ENCODE measurements around the gene DRC7.

The DRC7 gene

DNA sequence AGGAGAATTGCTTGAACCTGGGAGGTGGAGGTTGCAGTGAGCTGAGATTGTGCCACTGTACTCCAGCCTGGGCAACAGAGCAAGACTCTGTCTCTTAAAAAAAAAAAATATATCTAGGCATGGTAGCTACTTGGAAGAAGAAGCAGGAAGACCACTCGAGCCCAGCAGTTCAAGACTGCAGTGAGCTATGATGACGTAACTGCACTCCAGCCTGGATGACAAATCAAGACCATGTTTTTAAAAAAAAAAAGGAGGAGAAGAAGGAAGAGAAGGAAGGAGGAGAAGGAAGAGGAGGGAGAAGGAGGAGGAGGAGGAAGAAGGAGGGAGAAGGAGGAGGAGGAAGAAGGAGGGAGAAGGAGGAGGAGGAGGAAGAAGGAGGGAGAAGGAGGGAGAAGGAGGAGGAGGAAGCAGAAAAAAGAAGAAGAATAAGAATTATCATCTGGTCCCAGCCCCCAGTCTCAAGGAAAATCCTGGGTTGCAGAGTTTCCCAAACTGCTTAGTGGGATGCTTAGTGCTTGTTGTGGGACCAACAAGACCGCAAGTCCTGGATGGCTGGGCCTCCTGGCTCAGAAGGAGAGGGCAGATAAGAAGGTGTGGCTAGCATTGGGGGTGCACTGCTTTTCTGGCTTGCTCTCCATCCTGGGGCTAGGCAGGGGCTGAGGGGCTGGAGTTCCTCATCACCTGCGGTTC lies 3.7 kb upstream of the DRC7 start:
- no peak for DNase-seq (ENCODE audit: extremely low read depth, low read depth)
- TF ChIP-seq, protein P1, sequence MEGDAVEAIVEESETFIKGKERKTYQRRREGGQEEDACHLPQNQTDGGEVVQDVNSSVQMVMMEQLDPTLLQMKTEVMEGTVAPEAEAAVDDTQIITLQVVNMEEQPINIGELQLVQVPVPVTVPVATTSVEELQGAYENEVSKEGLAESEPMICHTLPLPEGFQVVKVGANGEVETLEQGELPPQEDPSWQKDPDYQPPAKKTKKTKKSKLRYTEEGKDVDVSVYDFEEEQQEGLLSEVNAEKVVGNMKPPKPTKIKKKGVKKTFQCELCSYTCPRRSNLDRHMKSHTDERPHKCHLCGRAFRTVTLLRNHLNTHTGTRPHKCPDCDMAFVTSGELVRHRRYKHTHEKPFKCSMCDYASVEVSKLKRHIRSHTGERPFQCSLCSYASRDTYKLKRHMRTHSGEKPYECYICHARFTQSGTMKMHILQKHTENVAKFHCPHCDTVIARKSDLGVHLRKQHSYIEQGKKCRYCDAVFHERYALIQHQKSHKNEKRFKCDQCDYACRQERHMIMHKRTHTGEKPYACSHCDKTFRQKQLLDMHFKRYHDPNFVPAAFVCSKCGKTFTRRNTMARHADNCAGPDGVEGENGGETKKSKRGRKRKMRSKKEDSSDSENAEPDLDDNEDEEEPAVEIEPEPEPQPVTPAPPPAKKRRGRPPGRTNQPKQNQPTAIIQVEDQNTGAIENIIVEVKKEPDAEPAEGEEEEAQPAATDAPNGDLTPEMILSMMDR (IDR thresholded peaks at IDR 0.05; ENCODE audit: low read depth, low read length), result no peak

DNA sequence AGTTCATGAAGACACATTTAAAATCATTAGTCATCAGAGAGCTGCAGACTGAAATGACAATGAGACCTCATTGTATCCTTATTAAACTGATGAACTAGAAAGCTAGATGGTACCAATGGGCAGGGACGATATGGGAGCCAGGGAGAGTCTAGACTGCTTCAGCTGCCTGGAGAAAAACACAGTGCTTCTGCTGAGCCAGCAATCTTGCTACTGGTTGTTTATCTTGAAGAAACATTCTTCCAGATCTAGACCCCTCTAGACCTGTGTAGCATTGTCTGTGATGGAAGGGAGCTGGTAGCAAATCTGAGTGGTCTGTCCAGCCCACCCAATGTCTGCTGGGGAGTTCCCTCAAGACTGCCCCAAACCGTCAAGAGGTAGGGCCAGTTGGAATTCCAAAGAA lies 2.0 kb upstream of the DRC7 start:
- TF ChIP-seq, protein P1 (IDR thresholded peaks at IDR 0.05; ENCODE audit: low read depth, low read length), result no peak
- DNase-seq (ENCODE audit: extremely low read depth, low read depth), result no peak

DNA sequence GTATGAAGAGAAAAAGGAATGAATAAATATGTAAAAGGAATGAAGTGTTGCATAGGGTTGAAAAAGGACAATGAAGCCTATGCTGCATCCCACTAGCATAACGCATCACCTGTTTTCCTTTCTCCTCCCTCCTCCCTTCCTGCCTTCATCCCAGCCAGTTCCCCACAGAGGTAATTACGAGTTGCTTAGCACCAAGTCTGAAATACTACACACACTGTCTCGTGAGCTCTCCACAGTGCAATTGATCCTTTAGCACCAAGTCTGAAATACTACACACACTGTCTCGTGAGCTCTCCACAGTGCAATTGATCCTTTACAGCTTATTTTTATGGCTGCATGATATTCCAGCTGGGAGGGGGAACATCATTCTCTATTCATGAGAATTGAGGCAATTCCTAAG lies 1.1 kb upstream of the DRC7 start:
- no peak for DNase-seq (ENCODE audit: extremely low read depth, low read depth)
- TF ChIP-seq, protein P1 (IDR thresholded peaks at IDR 0.05; ENCODE audit: low read depth, low read length), result no peak

DNA sequence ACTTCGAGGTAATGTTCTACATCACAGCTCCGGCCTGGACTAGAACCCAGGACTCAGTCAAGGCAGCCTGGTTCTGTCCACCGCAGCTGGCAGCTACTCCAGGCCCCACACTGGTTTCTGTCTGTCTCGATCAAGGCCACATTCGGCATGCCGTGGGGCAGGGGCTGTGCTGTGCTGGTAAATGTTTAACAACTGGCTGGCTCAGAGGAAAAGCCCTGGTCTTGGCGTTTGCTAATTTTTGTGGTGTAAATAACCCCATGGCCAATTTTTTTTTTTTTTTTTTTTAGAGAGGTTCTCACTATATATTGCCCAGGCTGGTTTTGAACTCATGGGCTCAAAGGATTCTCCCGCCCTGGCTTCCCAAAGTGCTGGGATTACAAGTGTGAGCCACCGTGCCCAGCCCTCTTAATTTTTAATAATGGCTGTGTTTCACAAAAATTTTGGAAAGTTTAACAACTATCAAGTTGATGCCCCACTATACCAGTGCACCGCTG lies 328 bp upstream of the DRC7 start:
- TF ChIP-seq, protein P1 (IDR thresholded peaks at IDR 0.05; ENCODE audit: low read depth, low read length), result no peak
- no peak for DNase-seq (ENCODE audit: extremely low read depth, low read depth)

DNA sequence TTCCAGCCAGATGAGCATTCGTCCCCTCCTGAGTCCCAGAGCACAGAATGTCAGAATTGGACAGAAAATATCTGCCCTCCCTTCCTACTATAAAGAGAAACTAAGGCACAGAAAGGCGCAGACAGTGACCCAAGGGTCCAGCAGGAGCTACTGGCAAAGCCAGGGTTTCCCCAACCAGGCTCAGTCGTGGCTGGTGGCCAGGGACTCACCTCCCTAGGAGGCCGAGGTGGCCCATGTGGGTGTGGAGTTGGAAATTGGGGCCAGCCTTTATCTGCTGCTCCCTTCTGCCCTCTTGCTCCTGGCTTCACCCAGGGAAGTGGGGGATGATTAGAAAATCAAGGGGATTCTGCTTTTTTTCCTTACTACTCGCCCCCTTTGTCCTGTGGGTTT lies 1.1 kb downstream of the DRC7 start:
- TF ChIP-seq, protein P1 (IDR thresholded peaks at IDR 0.05; ENCODE audit: low read depth, low read length), result no peak
- DNase-seq (ENCODE audit: extremely low read depth, low read depth), result no peak

DNA sequence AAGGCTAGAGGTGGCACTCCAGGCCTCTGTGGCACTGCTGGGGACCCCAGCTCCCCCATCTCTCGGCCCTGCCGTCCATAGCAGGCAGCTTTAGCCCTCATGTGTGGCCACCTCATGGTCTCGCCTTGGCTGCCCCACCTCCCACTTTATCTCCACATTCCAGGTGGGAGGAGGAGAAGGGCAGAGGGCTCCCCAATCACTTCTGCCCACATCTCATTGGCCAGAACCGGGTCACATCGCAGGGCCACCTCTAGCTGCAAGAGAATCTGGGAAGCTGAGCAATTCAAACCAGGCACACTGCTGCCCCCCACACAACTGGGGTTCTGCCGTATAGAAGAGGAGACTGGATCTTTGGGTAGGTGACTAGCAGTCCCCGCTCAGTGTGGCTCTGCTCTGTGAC lies 1.6 kb downstream of the DRC7 start:
- no peak for DNase-seq (ENCODE audit: extremely low read depth, low read depth)
- TF ChIP-seq, protein P1 (IDR thresholded peaks at IDR 0.05; ENCODE audit: low read depth, low read length), result no peak

DNA sequence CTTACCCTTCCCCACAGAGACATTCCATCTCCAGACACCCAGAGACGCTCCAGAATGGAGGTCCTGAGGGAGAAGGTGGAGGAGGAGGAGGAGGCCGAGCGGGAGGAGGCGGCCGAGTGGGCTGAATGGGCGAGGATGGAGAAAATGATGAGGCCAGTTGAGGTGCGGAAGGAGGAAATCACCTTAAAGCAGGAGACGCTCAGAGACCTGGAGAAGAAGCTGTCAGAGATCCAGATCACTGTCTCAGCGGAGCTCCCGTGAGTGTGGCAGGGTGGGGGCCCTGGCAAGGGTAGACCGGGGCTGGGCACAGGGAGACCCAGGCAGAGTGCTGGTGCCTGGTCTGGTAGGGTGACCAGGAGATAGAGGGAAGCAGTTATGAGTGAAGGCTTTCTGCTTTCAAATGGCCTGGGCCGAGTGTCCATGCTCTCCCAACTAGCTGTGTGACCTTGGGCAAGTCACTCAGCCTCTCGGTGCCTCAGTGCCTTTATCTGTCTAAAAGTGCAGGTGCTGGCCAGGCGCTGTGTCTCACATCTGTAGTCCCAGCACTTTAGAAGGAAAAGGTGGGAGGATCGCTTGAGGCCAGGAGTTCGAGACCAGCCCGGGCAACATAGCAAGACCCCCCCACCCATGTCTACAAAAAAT lies 3.4 kb downstream of the DRC7 start:
- DNase-seq (ENCODE audit: extremely low read depth, low read depth), result no peak
- TF ChIP-seq, protein P1 (IDR thresholded peaks at IDR 0.05; ENCODE audit: low read depth, low read length), result no peak
